GM19397 (cell line): ENCODE measurements around the gene PPP6R3.
"Not testable (repeated sequence)": the region's sequence is repeated elsewhere in the genome, so short reads cannot be mapped to it uniquely, and the experiment has no call there.

Experiments
- ATAC-seq: cut with Tn5 transposase; IDR thresholded peaks from one replicate; pipeline ENCODE4 v1.9.1; 2021; ENCODE audit warnings: mild to moderate bottlenecking, moderate library complexity; ENCODE audit not compliant: unreplicated experiment

PPP6R3 gene

DNA sequence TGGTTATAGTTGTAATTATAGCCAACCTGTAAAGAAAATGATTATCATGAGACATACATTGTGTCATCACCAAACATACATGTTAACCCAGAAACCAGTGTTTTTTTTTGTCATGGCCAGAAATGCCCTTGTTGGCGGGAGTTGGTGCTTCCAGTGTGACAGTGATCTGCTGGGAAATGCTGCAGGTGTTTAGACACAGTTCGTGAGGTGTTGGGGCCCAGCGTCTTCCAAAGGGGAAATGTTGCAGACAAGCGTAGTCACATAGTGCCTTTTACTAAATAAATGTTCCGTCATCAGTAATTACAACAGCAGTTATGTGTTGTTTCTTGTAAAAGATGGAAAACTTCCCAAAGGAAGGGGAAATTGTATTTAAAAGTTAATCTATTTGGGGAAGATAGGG is 131.2 kb downstream of the PPP6R3 start:
- ATAC-seq: no peak

DNA sequence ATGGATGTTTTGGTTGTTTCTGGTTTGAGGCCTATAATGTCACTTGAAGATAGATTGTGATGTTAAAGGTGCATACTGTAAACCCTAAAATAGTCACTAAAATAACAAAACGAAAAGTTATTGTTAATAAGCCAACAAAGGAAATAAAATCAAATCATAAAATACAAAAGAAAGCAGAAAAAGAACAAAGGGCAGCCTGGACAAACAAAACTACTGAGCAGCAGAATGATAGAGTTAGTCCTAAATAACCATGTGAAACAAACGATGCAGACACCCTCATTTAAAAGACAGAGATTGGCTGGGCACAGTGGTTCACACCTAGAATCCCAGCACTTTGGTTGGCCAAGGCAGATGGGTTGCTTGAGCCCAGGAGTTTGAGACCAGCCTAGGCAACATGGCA is 132.9 kb downstream of the PPP6R3 start:
- no peak for ATAC-seq

DNA sequence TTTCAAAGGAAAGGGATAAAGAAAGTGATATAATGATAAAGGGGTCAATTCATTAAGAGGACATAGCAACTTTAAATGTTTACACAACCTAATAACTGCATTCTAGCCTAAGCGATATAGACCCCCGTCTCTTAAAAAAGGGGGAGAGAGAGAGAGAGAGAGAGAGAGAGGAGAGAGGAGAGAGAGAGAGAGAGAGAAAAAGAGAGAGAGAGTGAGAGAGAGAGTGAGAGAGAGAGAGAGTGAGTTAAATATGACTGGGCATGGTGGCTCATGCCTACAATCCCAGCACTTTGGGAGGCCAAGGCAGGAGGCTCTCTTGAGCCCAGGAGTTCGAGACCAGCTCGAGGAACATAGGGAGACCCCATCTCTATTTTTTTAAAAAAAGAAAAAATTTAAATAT is 133.6 kb downstream of the PPP6R3 start:
- ATAC-seq: no peak

DNA sequence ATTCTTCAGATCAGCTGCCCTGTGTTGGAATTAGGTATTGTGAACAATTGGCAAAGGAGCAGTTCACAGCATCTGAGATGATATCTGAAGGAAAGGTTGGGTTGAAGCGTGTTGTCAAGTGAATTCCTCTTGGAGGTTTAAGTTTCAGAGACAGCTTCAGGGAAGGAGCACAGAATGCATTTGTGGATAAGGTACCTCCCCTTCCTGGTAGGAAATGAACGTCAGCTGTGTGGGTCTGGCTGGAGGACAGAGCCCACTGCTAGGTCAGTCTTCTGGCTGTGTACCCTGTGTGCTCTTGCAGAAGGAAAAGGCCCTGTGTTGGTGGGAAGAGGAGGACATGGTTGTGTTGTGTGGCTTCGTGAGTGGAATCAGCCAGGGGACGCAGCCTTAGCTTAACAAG is 135.7 kb downstream of the PPP6R3 start:
- no peak for ATAC-seq

- no peak for ATAC-seq
Observed at GRCh38 chr11:68598816-68599653, 138.5 kb downstream of the PPP6R3 start.

- ATAC-seq: no peak
Observed at GRCh38 chr11:68601147-68601546, 140.6 kb downstream of the PPP6R3 start.

GRCh38 chr11:68609761-68610160 is 149.2 kb downstream of the PPP6R3 start:
- ATAC-seq: no peak

DNA sequence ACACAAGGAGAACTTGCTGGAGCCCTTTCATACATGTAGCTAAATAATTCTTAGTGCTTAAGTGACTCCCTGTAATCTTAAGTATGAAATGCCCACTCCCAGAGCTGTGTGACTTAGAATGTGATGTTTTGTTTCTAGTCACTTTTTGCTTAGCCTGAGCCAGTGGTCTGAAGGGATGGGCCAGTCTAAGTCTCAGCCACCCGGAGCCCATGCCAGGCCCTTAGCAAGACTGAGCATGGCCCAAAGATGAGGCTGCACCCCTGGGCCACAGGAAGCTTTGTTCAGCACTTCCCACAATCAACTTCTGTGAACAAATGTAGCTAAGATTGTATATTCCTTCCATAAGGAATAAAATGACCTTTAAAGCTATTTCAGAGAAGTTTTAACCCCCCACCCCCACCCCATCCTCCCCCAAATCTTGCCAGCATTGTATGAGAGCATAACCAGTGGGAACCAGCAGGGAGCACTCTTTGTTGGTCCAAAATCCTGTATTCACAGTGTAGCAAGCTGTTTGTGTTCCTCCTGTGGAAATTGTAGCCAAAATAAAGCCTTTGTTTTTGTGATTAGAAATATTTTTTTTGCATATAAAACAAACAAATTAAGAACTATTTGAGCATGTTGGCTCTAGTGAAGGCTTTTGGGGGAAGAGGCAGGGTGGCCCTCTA is 150.0 kb downstream of the PPP6R3 start:
- no peak for ATAC-seq

- no peak for ATAC-seq
Observed at GRCh38 chr11:68615657-68616056, 155.1 kb downstream of the PPP6R3 start.

DNA sequence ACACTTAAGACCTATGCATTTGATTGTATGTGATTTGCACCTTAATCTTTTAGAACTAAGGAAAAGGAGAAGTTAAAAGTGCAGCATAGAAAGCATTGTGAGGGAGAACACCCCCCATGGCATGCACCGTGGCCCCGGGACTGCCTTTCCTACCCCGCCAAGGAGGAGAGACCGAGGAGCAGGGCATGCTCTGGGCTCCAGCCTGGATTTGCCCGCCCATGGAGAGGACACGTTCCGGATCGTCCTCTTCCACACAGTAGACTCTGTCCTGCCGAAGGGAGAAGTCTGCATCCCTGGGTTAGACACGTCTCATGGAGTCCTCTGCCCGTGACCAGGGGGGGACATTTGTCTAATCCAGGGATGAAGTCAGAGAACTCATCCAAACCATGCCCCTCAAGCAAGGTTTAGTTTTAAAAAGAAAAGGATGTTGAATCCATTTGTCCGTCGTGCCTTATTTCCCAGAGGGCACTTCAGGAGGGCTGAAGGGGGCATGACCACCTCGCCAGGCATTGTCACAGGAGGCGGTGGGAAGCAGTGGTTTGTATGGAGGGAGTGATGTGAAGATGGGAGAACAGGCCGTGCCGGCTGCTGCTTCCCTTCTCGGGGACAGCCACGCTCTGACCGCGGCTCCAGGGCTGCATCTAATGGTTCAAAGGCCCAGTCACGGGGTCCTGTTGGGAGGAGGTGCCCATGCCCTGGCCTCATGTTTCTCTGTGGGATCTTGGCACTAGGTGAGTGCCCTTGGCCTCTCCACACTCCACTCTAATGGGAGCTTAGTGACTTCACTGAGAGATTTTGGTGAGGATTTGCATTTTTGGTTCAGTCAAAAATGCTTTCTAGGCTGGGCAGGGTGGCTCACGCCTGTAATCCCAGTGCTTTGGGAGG is 157.6 kb downstream of the PPP6R3 start:
- no peak for ATAC-seq

GRCh38 chr11:68621826-68622225 is 161.3 kb downstream of the PPP6R3 start:
- no peak for ATAC-seq

DNA sequence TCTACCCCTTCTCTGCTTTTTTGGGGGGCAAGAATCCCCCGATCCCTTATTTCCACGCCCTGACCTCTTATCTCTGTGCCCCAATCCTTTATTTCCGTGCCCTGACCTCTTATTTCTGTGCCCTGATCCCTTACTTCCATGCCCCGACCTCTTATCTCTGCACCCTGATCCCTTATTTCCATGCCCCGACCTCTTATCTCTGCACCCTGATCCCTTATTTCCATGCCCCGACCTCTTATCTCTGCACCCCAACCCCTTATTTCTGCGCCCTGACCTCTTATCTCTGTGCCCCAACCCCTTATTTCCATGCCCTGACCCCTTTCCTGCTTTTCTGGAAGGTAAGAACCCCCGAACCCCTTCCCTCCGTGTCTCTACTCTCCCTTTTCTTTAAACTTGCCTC is 163.2 kb downstream of the PPP6R3 start:
- not testable (repeated sequence) for ATAC-seq

- not testable (repeated sequence) for ATAC-seq
Observed at GRCh38 chr11:68625069-68625468, 164.5 kb downstream of the PPP6R3 start.

DNA sequence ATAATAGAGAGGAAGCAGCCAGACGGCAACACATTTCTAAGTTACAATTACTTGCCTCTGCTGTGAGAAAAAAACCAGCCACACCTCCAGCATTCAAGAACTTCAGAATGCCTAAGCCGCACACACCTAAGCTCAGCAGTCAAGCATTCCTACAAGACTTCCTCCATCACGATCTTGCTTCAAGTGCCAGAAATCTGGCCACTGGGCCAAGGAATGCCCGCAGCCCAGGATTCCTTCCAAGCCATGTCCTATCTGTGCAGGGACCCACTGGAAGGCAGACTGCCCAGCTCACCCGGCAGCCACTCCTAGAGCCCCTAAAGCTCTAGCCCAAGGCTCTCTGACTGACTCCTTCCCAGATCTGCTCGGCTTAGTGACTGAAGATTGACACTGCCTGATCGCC is 165.7 kb downstream of the PPP6R3 start:
- not testable (repeated sequence) for ATAC-seq

DNA sequence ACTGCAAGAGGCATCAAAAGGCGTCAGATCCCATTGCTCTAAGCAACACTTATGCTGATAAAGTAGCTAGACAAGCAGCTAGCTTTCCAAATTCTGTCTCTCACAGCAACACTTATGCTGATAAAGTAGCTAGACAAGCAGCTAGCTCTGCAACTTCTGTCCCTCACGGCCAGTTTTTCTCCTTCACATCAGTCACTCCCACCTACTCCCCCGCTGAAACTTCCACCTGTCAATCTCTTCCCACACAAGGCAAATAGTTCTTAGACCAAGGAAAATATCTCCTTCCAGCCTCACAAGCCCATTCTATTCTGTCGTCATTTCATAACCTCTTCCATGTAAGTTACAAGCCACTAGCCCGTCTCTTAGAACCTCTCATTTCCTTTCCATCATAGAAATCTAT is 168.3 kb downstream of the PPP6R3 start:
- not testable (repeated sequence) for ATAC-seq

DNA sequence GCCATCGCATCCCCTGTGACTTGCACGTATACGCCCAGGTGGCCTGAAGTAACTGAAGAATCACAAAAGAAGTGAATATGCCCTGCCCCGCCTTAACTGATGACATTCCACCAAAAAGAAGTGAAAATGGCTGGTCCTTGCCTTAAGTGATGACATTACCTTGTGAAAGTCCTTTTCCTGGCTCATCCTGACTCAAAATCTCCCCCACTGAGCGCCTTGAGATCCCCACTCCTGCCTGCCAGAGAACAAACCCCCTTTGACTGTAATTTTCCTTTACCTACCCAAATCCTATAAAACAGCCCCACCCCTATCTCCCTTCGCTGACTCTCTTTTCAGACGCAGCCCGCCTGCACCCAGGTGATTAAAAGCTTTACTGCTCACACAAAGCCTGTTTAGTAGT is 171.8 kb downstream of the PPP6R3 start:
- ATAC-seq: not testable (repeated sequence)

GRCh38 chr11:68632802-68633201 is 172.2 kb downstream of the PPP6R3 start:
- no peak for ATAC-seq

GRCh38 chr11:68634606-68635005 is 174.1 kb downstream of the PPP6R3 start:
- ATAC-seq: not testable (repeated sequence)

DNA sequence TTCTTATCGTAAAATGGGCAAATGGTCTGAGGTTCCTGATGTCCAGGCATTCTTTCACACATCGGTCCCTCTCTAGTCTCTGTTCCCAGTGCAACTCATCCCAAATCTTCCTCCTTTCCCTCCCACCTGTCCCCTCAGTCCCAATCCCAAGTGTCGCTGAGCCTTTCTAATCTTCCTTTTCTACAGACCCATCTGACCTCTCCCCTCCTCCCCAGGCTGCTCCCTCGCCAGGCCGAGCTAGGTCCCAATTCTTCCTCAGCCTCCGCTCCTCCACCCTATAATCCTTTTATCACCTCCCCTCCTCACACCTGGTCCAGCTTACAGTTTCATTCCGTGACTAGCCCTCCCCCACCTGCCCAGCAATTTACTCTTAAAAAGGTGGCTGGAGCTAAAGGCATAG is 174.6 kb downstream of the PPP6R3 start:
- not testable (repeated sequence) for ATAC-seq

GRCh38 chr11:68635883-68636282 is 175.3 kb downstream of the PPP6R3 start:
- ATAC-seq: not testable (repeated sequence)

DNA sequence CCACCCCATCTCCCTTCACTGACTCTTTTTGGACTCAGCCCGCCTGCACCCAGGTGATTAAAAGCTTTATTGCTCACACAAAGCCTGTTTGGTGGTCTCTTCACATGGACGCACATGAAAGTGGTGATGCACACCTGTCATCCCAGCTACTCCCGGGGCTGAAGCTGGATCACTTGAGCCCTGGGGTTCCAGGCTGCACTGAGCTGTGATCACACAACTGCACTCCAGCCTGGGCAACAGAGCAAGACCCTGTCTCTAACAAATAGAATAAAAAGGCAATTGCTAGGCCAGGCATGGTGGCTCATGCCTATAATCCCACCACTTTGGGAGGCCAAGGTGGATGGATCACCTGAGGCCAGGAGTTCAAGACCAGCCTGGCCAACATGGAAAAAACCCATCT is 178.8 kb downstream of the PPP6R3 start:
- not testable (repeated sequence) for ATAC-seq
